Measurements from ENCODE around the gene ERC2.

DNA sequence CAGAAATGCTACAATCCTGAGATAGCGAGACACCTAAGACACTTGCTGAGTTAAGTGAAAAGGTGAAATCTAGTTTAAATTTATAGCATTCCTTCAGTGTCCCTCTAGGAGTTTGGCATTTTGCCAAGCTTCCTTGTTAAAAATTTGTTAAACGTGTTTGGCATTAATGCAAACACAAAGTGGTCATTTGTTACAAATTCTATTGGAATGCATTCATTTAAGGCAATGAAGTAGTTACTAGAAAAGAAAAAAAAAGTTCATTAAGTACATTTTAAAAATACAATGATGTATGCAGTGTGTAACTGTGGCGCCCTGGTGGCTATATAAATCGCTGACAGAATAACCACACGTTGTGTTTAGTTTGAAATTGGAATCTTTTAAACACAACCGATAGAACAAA, 949.8 kb downstream of the ERC2 start:
- TF ChIP-seq CTCF (conservative IDR thresholded peaks at IDR 0.05 in 1 of 2, IDR thresholded peaks at IDR 0.05 in 1 of 2; ENCODE audit: extremely low read depth in 1 of 2, insufficient read depth in 1 of 2, low read depth in 1 of 2, low read length in 2 of 2) (peak in 1 of 2 donors; percentile 2), EZH2 (IDR thresholded peaks at IDR 0.05; ENCODE audit: borderline replicate concordance, low read length) (no peak)

Data from mammary epithelial cell (primary cell).